CD4-positive, alpha-beta T cell treated with Interleukin-21 for 1 hour (primary cell): ENCODE data around the gene PPP1R37.
"Not testable (repeated sequence)": the region's sequence is repeated elsewhere in the genome, so short reads cannot be mapped to it uniquely, and the experiment has no call there.

Source experiments
- DNase-seq: peaks from one replicate; pipeline ENCODE4 v3.0.0-alpha.2; 2020

Gene PPP1R37

DNA sequence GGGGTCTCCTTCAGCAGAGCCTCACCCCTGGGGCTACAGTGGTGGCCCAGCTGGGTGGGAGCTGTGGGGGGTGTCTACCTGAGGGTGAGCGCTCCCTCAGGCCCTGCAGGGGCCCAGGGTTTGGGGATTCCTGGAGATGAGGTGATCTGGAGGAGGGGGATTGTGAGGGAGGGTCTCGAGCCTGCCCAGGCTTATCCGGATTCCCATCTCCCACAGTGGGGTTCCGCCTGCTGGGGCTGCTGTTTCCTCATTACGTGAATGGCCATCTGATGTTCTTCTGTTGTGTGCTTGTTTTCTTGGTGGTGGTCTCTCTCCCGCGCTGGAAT lies 4.4 kb downstream of the PPP1R37 start:
- DNase-seq = no peak

DNA sequence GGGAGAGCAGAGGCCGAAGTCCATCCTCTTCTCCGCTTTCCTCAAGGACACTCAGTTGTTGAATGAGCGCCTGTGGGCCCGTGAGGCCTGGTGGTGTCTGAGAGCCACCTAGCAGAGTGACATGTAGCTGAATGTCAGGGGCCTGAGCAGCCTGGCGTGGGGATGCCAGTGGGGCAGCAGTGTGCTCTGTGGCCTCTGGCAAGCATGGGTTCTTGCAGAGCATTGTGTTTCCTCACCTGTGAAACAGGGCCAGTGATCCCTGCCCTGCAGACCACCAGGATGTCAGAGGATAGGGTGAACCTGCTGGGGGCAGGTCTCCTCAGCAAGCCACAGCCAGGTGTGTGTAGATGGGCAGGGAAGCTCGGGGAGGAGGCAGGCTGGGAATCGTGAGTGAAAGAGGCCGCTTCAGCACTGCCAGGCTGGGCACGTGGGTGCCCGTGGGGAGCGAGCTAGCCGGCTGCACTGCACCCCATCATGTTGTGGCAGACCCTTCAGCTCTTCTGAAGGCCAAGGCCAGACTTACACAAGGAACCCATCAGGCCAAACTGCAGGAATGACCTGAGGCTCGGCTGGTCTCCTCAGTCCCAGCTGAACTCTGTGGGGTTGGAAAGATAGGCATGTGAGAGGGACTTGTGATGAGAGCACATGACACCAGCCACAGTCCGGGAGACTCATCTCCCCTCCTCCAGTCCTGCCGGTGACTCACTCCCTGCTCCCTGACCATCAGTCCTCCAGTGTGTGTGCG lies 5.0 kb downstream of the PPP1R37 start:
- DNase-seq = no peak

DNA sequence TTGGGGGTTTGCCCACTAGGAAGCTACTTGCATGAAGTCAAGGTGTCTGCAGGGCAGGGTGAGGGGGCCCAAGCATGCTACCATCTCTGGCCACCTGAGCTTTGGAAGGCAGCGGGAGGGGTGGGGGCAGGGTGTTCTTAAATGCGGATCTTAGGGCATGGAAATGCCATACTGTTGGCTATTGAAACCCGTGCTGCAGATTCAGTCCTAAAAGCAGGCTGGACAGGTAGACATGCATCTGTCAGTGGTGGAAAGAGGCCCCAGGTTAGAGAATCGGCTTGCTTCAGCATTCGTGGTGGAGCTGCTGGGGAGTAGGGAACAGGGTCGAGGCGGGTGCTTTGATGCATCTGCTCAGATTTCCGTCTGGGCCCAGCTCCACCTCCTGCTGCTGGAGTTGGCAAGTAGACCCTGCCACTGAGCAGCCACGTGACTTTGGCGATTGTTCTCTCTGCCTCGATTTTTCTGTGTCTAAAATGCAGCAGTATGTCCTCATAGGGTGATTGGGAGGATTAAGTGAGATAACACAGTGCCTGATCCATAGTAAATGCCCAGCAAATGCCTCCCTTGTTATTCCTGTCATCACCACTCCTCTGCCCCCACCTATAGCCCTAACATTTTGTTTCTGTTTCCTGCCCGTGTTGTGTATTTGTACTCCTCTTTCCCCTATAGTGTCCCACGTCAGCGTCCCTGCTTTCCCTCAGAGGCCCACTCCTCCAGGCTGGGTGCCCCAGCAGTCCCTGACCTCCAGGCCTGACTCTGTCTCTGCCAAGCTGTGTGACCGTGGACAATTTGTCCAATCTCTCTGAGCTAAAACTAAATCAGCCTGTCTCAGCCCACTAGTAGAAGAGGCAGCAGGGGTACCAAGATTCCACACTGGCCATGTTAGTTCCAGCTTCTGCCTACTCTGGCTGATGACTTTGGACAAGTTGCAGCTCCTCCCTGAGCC lies 5.8 kb downstream of the PPP1R37 start:
- DNase-seq = no peak

DNA sequence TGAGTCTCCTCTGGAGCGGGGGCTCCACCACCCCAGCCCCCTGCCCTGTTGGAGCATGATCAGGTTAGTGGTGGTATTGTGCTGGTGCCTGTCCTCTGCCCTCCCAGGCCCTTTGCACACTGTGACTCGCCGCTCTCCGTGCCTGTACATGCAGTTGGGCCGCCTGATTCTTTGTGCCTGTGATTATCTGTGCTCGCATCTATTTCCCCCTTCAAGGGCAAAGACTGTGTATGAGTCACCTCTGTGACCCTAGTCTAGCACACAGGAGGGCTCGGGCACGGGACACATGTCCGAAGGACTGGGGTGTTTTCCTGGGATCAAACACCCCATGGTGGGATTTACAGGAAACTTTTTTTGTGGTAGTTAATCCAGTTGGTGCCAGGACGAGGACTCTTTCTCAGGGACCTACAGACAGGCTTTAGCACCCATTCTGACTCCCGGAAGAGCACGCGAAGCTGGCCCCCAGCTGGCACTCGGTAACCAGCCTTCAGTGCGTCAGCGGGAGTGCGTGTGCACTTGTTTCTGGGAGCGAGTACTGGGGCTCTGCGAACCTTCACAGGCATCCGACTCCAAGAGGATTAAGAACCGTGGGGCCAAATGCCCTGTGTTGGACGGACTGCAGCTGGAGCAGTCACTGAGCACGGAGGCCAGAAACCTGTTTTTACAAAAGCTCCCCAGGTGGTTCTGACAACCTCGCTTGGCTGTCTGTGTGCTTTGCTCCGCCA lies 6.7 kb downstream of the PPP1R37 start:
- no peak for DNase-seq

DNA sequence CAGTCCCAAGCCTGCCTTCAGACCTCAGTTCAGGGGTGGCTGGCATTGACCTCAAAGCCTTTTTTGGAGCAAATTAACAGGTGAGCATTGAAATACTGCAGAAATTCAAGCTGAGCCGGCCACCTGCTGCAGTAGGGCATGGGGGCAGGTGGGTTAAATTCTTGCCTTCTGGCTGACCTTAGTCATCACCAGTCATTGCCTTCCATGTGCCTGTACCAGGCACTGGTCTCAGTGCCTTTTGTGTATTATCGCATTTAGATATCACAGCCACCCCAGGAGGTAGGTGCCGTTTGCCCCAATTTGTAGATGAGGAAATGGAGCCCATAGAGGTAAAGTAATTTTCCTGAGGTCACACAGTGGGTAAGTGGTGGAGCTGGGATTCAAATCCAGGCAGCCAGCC lies 7.2 kb downstream of the PPP1R37 start:
- no peak for DNase-seq

DNA sequence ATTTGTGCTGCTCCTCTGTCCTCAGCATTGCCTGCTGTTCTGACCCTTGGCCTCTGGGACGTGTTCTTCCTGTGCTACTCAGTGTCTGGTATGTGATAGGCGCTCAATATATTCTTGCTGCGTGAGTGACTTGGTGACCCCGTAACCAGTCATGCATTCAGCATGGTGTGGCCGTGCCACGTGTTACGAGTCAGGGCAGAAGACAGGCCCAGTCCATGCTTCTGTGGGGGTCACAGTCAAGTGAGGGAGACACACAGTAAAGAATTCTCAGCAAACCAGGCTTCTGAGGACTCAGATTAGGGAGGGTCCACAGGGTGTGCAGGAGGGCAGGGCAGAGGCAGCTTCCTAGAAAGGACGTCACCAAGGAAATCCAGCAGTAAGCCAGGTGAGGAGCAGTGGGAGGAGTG lies 7.9 kb downstream of the PPP1R37 start:
- DNase-seq = no peak

DNA sequence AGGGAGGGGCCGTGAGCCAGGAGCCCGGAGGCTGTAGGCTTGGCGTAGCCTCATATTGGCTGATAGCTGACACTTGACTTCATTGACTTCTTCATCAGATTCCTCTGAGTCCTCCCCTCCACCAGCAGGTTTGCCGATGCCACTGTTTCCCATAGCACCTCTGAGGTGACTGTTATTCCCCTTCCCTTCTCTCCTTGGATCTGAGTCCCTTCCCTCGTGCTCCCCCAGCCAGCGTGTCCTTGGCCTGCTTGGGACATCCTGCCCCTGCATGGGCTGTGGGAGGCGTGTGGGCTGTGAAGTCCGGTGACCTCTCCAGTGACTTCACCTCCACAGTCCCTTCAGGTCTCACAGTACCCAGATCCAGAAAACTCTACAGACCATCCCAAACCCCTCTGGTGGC lies 8.8 kb downstream of the PPP1R37 start:
- no peak for DNase-seq

DNA sequence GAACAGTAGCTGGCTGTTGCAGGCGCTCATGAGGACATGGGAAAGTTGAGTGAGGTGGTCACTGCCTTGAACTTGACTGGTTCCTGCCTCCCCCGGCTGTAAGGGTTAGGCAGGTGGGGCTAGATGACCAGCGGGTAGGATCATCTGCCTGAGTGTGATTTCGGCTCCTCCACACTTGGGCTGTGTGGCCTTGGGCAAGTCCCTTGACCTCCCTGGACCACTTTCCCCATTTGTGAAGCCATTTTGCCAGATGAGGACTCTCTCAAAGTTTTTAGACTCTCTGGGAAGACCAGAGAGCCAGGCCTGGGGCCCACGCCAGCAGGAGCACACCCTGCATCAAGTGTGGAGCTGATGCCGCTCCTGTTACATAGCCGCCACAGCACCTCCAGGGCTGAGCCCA lies 9.5 kb downstream of the PPP1R37 start:
- no peak for DNase-seq

DNA sequence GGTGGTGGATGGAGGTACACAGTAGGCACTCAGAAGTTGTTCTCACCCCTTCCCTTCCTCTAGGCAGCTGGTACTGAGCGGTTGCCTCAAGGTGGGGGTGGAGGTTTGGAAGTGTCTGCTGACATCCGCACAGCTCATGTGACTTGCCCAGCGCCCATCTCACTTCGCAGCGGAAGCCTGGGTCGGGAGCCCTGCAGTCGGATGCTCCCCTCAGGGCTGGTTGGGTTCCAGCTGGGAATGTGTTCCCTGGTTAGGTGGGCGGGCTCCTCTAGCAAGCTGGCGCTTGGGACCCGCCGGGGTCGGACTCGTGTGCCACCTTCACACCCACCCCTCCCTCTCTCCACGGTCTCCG lies 10.2 kb downstream of the PPP1R37 start:
- peak; percentile 47 for DNase-seq

DNA sequence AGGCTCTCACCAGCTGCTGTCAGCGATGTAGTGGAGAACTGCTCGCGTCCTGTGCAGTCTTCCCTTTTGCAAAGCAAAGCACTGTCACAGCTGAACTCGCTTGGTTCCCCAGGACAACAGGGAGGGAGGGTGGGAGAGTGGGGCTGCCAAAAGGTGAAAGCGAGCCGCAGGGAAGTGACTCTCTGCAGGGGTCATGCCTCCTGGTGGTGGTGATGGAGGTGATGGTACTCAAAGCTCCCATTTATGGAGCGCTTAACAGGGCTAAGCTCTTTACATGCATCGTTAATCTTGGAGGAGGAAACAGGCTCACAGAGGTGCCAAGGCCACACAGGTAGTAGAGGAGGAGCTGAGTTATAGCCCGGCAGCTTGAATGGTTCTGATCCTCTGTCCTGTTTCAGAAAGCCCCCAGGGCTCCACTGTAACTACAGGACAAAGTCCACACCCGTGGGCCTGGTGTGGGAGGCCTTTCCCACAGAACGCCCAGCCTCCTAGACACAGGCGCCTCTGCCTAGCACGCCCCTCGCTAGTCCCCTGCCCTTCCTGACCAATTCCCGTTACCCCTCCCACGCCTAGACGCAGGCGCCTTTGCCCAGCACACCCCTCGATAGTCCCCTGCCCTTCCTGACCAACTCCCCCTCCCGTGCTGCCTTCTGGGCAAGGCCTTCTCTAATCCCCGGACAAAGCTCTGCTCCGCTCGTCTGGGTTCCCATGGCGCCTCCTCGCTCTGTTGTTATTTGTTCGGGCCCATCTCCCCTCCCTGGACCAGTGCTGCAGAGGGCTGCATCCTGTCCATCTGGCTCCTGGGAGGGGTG lies 10.7 kb downstream of the PPP1R37 start:
- no peak for DNase-seq

DNA sequence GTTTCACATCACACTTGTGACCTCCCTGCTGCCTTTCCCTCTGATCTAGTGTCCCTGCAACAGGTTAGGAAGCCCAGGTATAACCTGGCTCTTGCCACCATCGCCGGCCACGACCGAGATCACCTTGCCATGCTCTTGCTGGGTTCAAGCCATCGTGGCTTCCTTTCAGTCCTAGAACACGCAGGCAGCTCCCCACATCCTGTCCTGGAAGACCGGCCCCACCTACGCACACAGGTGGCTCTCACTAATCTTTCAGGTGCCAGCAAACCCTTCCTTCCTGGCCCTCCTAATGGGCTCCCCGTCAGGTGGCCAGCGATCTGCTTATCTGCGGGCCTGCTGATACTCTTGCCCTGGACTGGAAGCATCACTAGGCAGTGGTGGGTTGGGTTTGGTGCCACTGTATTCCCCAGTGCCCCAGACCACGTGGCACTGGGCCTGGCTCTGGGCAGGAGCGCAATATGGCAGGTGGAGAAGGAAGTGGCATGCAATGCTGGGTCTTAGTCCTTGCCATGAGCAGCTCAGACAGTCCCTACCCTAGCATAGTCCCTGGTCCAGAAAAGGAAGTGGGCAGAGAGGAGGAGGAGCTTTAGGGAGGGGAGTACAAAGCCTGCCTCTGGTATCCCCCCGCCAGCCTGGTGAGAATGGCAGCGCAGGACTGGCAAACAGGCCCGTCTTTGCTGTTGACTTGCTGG lies 11.8 kb downstream of the PPP1R37 start:
- DNase-seq = peak; percentile 5

DNA sequence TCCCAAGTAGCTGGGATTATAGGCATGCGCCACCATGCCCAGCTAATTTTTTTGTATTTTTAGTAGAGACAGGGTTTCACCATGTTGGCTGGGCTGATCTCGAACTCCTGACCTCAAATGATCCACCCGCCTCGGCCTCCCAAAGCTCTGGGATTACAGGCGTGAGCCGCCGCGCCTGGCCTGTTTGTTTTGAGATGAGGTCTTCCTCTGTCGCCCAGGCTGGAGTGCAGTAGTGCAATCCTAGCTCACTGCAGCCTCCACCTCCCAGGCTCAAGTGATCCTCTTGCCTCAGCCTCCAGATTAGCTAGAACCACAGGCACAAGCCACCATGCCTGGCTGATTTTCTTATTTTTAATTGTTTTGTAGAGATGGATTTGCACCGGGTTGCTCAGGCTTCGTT lies 13.4 kb downstream of the PPP1R37 start:
- DNase-seq = not testable (repeated sequence)

DNA sequence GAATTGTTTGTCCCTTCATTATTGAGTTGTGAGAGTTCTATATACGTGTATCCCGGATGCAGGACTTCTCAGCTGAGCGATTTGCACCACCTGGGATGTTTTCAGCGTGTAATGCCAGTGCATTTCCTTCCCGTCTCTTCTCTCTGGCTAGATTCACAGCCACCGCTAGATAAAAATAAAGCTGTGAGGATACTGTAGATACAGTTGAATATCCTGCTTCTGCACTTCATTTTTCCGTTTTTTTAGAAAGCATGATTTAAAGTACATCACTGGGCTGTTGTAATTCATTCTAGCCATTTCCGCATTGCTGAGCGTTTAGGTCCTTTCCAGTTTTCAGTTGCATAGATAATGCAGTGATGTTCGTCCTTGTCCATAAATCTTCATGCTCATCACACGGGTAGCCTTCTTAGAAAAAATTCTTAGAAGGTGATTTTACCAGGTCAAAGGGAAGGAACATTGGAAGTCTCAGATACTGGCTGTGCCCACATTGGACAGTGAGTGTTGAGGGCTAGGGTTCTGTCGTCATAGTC lies 14.7 kb downstream of the PPP1R37 start:
- no peak for DNase-seq

DNA sequence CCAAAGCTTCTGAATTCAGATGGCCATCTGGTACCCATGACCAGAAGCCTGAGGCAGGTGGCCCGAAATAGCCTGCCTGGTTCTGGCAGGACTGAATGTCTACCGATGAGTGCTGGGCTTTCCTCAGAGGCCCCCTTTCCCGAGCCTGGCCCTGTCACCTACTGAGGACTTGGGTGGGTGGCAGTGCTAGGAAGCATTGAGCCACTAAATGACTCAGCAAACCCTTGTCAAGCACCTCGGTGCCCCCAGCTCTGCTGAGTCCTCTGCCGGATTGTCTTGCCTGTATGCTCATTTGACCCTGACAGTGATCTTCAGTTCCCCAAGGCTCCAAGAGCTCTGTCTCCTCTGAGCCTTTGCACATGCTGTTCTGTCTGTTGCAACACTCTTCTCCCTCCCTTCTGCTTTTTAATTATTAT lies 17.9 kb downstream of the PPP1R37 start:
- no peak for DNase-seq

DNA sequence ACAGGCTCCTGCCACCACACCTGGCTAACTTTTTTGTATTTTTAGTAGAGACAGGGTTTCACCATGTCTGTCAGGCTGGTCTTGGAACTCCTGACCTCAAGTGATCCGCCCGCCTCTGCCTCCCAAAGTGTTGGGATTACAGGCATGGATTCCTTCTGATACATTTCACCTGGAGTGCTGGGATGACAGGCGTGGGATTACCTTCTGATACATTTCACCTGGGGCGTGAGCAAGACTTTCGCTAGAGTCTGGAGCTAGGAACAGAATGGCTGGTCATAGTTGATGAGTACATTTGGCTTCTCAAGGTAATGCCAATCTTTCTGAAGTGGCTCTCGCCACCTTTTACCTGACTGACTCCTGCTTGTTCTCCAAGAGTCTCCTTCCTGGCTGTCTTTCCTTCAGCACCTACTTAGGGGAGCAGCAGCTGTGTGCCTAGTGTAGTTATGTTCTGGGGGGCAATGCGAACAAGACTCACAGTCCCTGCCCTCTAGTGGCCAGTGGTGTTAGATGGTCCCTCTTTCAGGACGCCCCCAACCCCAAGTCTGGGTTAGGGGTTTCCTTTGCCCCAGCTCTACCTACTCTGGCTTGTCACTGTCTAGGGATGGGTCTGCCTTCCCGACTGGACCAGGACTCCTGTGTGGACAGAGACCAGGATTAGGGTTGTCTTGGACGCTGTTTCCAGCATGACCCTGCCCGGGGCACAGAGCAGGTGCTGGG lies 19.3 kb downstream of the PPP1R37 start:
- DNase-seq = no peak

DNA sequence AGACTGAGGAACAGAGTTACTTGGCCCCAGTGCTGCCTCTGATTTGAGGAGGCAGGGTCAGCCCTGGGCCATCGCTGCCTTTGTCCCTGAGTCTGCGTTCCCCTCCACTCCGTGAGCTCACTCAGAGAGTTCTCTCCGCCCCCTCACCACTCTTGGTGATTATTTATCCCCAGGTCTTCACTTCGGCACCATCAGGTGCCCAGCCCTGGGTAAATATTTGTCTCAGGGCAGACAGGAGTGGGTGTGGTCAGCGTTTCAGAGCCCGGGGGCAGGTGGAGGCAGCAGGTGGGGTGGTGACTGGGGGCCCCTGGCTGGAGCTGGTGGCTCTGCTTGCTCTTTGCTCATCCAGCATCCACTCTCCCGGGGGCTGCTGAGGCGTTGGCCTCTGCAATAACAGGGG lies 20.6 kb downstream of the PPP1R37 start:
- DNase-seq = no peak

DNA sequence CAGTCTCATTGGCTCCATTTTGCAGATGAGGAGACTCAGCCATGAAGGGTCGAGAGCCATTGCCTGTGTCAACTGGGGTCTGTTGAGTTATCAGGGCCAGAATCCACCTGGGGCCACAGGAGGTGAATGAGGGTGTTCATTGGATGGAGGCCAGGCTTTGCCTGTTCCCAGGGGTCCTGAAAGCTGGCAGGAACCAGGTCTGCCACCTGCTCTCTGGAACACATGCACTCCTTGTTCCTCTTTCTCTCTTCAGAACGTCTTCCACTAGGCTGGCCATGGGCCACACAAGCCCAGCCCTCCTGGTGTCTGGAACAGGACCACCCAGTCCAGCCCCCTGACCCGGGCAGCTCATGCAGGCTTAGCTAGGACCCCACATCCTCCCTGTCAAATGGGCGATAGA lies 21.1 kb downstream of the PPP1R37 start:
- DNase-seq = no peak

DNA sequence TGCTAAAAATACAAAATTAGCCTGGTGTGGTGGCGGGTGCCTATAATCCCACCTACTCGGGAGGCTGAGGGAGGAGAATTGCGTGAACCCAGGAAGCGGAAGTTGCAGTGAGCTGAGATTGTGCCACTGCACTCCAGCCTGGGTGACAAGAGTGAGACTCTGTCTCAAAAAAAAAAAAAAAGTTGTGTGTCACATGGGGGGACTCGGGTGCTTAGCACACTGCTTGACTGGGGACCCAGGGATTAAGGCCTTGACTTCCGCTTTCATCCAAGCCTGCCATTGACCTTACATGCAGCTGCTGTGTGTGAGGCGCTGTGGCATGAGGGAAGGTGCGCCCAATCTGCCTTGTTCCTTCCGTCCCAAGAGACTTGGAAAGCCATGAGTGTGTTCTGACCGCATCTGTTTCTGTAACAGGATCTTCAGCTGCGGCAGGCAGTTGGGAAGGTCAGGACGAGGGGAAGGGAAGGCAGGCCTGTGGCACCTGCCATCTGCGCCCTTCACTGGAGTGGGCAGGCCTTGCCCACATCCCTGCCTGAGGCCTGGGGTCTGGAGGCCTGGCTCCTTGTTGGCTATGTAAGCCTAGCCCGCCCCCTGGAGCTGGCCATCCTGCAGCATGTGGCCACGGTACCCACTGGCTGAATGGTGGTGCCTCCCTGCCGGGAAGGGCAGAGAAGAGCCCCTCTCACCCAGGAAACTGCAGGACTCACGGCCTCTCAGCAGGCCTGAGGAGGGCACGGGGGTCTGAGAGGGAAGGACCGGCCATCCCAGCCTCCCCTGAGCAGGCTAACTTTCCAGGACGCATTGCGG lies 23.0 kb downstream of the PPP1R37 start:
- DNase-seq = no peak

DNA sequence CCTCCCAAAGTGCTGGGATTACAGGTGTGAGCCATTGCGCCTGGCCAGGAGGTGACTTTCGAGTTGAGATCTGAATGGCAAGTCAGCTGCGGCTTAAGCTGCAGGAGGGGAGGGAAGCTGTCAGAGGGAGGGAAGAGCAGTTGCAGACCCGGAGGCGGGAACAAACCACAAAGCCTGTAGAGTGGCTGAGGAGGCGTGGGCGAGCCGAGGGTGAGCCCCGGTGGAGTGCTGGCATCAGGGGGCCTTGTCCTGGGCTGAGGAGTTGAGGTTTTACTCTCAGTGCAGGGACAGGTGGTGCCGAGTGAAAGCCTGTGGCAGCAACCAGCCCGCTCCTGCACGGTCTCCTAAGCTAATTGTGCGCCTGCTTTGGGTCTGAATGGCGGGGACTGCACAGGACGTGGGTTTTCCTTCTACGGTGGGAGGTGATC lies 24.2 kb downstream of the PPP1R37 start:
- DNase-seq = peak; percentile 32

DNA sequence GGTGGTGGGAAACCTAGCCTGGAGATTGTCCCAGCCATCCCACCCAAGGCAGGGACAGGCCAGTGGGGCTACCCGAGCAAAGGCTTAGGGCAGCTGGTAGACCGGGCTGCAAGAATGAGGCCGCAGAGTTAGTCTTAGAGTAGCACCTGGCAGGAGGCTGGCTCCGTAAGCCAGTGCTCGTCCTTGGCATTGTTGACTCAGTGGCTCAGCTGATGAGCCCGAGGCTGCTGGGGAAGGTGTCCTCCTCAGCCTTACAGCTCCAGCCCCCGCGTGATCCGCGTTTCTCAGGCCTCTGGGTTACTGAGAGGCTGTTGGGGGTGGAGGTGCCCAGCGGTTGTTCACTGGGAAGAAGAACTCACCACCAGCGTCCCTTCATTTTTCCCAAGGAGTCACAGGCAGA lies 24.7 kb downstream of the PPP1R37 start:
- DNase-seq = no peak
